Nephron (organoid): ENCODE results near the gene SRGAP2.
"Not testable (repeated sequence)": the region's sequence is repeated elsewhere in the genome, so short reads cannot be mapped to it uniquely, and the experiment has no call there.

Experiments used
- H3K27ac Mint-ChIP-seq, 3 experiments: 2 replicates each; pipeline ENCODE4 v1.8.0; 2020; ENCODE audit warnings: mixed read lengths in 3 of 3, mild to moderate bottlenecking in 2 of 3, moderate library complexity in 1 of 3
- H3K27me3 Mint-ChIP-seq: 2 replicates; pipeline ENCODE4 v1.8.0; 2021; ENCODE audit warnings: low read depth, mild to moderate bottlenecking, moderate library complexity, mixed read lengths
- H3K36me3 Mint-ChIP-seq: 2 replicates; pipeline ENCODE4 v1.8.0; 2020; ENCODE audit warnings: low read depth, mixed read lengths
- H3K4me1 Mint-ChIP-seq: 2 replicates; pipeline ENCODE4 v1.8.0; 2020; ENCODE audit warnings: mixed read lengths
- H3K4me3 Mint-ChIP-seq, 3 experiments: 2 replicates each; pipeline ENCODE4 v1.8.0; 2020; ENCODE audit warnings: mild to moderate bottlenecking in 3 of 3, mixed read lengths in 3 of 3, moderate library complexity in 2 of 3
- H3K9me3 Mint-ChIP-seq: 2 replicates; pipeline ENCODE4 v1.8.0; 2020; ENCODE audit warnings: mixed read lengths
- CTCF ChIP-seq, 3 experiments: fragments of 200-600 bp; sonication (generic); IDR thresholded peaks; one replicate each; pipeline ENCODE4 v1.5.0; 2021; ENCODE audit warnings: antibody characterized with exemption in 3 of 3; ENCODE audit not compliant: unreplicated experiment in 3 of 3

SRGAP2 gene

GRCh38 chr1:206203364-206204158, at the start of gene SRGAP2:
SRGAP2 (plus strand) TSS chr1:206203541; CDS start chr1:206205971, 2,430 bp downstream.
- Mint-ChIP-seq H3K27ac (peak within 1 kb of the TSS in 1 of 3 experiments; percentile 49), H3K4me3 (peak within 1 kb of the TSS; percentile 86 to 87 (median 87))
- not testable (repeated sequence) for H3K27me3 Mint-ChIP-seq, H3K36me3 Mint-ChIP-seq, H3K4me1 Mint-ChIP-seq, H3K9me3 Mint-ChIP-seq

GRCh38 chr1:206167350-206168029, 35.9 kb upstream of the SRGAP2 start:
- peak; percentile 10 to 36 (median 23) for TF ChIP-seq CTCF (IDR thresholded peaks at IDR 0.05; ENCODE audit: unreplicated experiment in 3 of 3)
- H3K4me3 Mint-ChIP-seq, H3K36me3 Mint-ChIP-seq, H3K27ac Mint-ChIP-seq, H3K9me3 Mint-ChIP-seq, H3K27me3 Mint-ChIP-seq, H3K4me1 Mint-ChIP-seq: not testable (repeated sequence)

- not testable (repeated sequence) for H3K4me1 Mint-ChIP-seq, H3K36me3 Mint-ChIP-seq, H3K27me3 Mint-ChIP-seq, H3K4me3 Mint-ChIP-seq, H3K9me3 Mint-ChIP-seq, H3K27ac Mint-ChIP-seq
These were observed 33.5 kb upstream of the SRGAP2 start for GRCh38 chr1:206169794-206170193.

- not testable (repeated sequence) for H3K36me3 Mint-ChIP-seq, H3K9me3 Mint-ChIP-seq, H3K4me1 Mint-ChIP-seq, H3K27me3 Mint-ChIP-seq, H3K27ac Mint-ChIP-seq, H3K4me3 Mint-ChIP-seq
These were observed 30.1 kb upstream of the SRGAP2 start for GRCh38 chr1:206173110-206173719.

GRCh38 chr1:206174182-206174868, 29.0 kb upstream of the SRGAP2 start:
- H3K27me3 Mint-ChIP-seq, H3K9me3 Mint-ChIP-seq: not testable (repeated sequence)
- TF ChIP-seq CTCF (IDR thresholded peaks at IDR 0.05; ENCODE audit: unreplicated experiment in 3 of 3), result peak; percentile 31 to 41 (median 32)

GRCh38 chr1:206175459-206176113, 27.8 kb upstream of the SRGAP2 start:
- H3K27me3 Mint-ChIP-seq, H3K27ac Mint-ChIP-seq, H3K9me3 Mint-ChIP-seq, H3K4me3 Mint-ChIP-seq, H3K4me1 Mint-ChIP-seq, H3K36me3 Mint-ChIP-seq: not testable (repeated sequence)

More at GRCh38 chr1:206174182-206174868, 29.0 kb upstream of the SRGAP2 start:
- not testable (repeated sequence) for H3K36me3 Mint-ChIP-seq, H3K4me1 Mint-ChIP-seq, H3K27ac Mint-ChIP-seq, H3K4me3 Mint-ChIP-seq

GRCh38 chr1:206176114-206176502, 27.2 kb upstream of the SRGAP2 start:
- not testable (repeated sequence) for H3K36me3 Mint-ChIP-seq, H3K27me3 Mint-ChIP-seq, H3K4me1 Mint-ChIP-seq, H3K9me3 Mint-ChIP-seq, H3K27ac Mint-ChIP-seq, H3K4me3 Mint-ChIP-seq

GRCh38 chr1:206178061-206178989, 25.0 kb upstream of the SRGAP2 start:
- H3K27ac Mint-ChIP-seq, H3K27me3 Mint-ChIP-seq, H3K9me3 Mint-ChIP-seq, H3K36me3 Mint-ChIP-seq, H3K4me3 Mint-ChIP-seq, H3K4me1 Mint-ChIP-seq: not testable (repeated sequence)

- H3K9me3 Mint-ChIP-seq, H3K27me3 Mint-ChIP-seq, H3K36me3 Mint-ChIP-seq, H3K27ac Mint-ChIP-seq, H3K4me1 Mint-ChIP-seq, H3K4me3 Mint-ChIP-seq: not testable (repeated sequence)
These were observed 23.7 kb upstream of the SRGAP2 start for GRCh38 chr1:206179666-206180065.

GRCh38 chr1:206182368-206183317, 20.7 kb upstream of the SRGAP2 start:
- H3K4me1 Mint-ChIP-seq, H3K27me3 Mint-ChIP-seq, H3K4me3 Mint-ChIP-seq, H3K36me3 Mint-ChIP-seq, H3K9me3 Mint-ChIP-seq, H3K27ac Mint-ChIP-seq: not testable (repeated sequence)
